GM12878 (cell line): ENCODE results near the gene HECTD2. TPM values are rescaled to one million over a fixed set of nuclear protein-coding genes. Genes with fewer than 3 reads are reported as not detected.

Source experiments
- ATAC-seq: fragments of 200-7000 bp; cut with Tn5 transposase; 3 replicates; pipeline ENCODE4 v1.9.1; 2020; ENCODE audit warnings: mild to moderate bottlenecking, moderate library complexity
- BruUV-seq: library from RNA; stranded (reverse); fragments of 400-500 nt; replicated peaks from 2 replicates; lab custom pipeline; 2021; lab: Mats Ljungman, UMichigan
- CTCF ChIA-PET: fragments of 300-600 bp; sonication (Branson Sonifier 250); formaldehyde crosslinking; extraction: SDS; loops from one replicate; lab custom pipeline; 2021; ENCODE audit warnings: inconsistent platforms; lab: Yijun Ruan, JAX
- POLR2A ChIA-PET: fragments of 350-600 bp; formaldehyde crosslinking; extraction: SDS; loops from one replicate; lab custom pipeline; 2021; ENCODE audit warnings: inconsistent platforms; lab: Charles Lee
- RAD21 ChIA-PET: fragments of 300-600 bp; sonication (Branson Sonifier 250); formaldehyde crosslinking; loops from one replicate; lab custom pipeline; 2023; ENCODE audit warnings: antibody characterized with exemption; ENCODE audit not compliant: unreplicated experiment; lab: Charles Lee
- SMC1A ChIA-PET: fragments of 300-600 bp; sonication (Branson Sonifier 250); formaldehyde crosslinking; loops from one replicate; lab custom pipeline; 2023; ENCODE audit not compliant: unreplicated experiment, uncharacterized antibody; lab: Charles Lee
- DNase-seq: peaks from one replicate; pipeline ENCODE4 v3.0.0-alpha.2; 2011; ENCODE audit warnings: low read depth, low spot score
- FAIRE-seq: peaks from 3 replicates; lab custom pipeline; 2011; peaks lifted over from hg19 to GRCh38; lab: Jason Lieb, UNC
- H2AFZ ChIP-seq: 2 replicates; pipeline ENCODE4 v1.6.0; 2011; ENCODE audit warnings: low read depth, low read length, control low read depth; ENCODE audit not compliant: control insufficient read depth
- H3K27ac ChIP-seq: 2 replicates; pipeline ENCODE4 v1.5.1; 2011; ENCODE audit warnings: control low read depth; ENCODE audit not compliant: control insufficient read depth, insufficient read depth
- H3K27me3 ChIP-seq, 2 experiments: replicated peaks in 1 of 2; 2 replicates each; pipeline versions ENCODE4 v1.6.0 to v1.6.1; 2011; ENCODE audit warnings: low read length in 1 of 2; ENCODE audit not compliant: control insufficient read depth in 2 of 2, insufficient read depth in 2 of 2
- H3K36me3 ChIP-seq, 2 experiments: 2 replicates each; pipeline ENCODE4 v1.5.1; 2011; ENCODE audit warnings: low read length in 1 of 2; ENCODE audit not compliant: control insufficient read depth in 2 of 2, insufficient read depth in 2 of 2
- H3K4me1 ChIP-seq: 2 replicates; pipeline ENCODE4 v1.6.1; 2011; ENCODE audit warnings: mild to moderate bottlenecking, low read length, moderate library complexity, mixed read lengths; ENCODE audit not compliant: control insufficient read depth, insufficient read depth
- H3K4me2 ChIP-seq: 2 replicates; pipeline ENCODE4 v1.6.0; 2011; ENCODE audit warnings: control low read depth; ENCODE audit not compliant: control insufficient read depth, insufficient read depth
- H3K4me3 ChIP-seq: fragments of 200-600 bp; sonication (generic); 2 replicates; pipeline ENCODE4 v1.5.1; 2016
- H3K79me2 ChIP-seq: 2 replicates; pipeline ENCODE4 v1.6.0; 2011; ENCODE audit warnings: low read length; ENCODE audit not compliant: control insufficient read depth, insufficient read depth
- H3K9ac ChIP-seq: 2 replicates; pipeline ENCODE4 v1.8.0; 2011; ENCODE audit warnings: low read length, control low read depth, mixed read lengths; ENCODE audit not compliant: control insufficient read depth, insufficient read depth
- H3K9me3 ChIP-seq: replicated peaks from 3 replicates; pipeline ENCODE4 v1.5.1; 2011; ENCODE audit warnings: mild to moderate bottlenecking, low read length; ENCODE audit not compliant: control insufficient read depth, insufficient read depth
- H4K20me1 ChIP-seq: 2 replicates; pipeline ENCODE4 v1.6.0; 2011; ENCODE audit not compliant: control insufficient read depth, insufficient read depth
- BHLHE40 ChIP-seq, 2 experiments: fragments of 450-650 bp in 1 of 2; IDR thresholded peaks; 2 replicates each; pipeline ENCODE4 v1.6.1; 2011 to 2017; ENCODE audit warnings: low read depth in 2 of 2, borderline replicate concordance in 1 of 2, improper control_type of control experiment in 1 of 2, low read length in 1 of 2, mild to moderate bottlenecking in 1 of 2
- BRCA1 ChIP-seq: IDR thresholded peaks from 2 replicates; pipeline ENCODE4 v1.6.1; 2011; ENCODE audit warnings: low read depth, low read length, improper control_type of control experiment
- CBFB ChIP-seq: IDR thresholded peaks from 2 replicates; pipeline ENCODE4 v1.6.1; 2016; ENCODE audit warnings: antibody characterized with exemption, low read depth
- CHD2 ChIP-seq: IDR thresholded peaks from 2 replicates; pipeline ENCODE4 v1.6.1; 2011; ENCODE audit warnings: low read depth, low read length, improper control_type of control experiment, borderline replicate concordance
- DPF2 ChIP-seq: fragments of 450-650 bp; IDR thresholded peaks from 2 replicates; pipeline ENCODE4 v1.6.1; 2017; ENCODE audit warnings: mild to moderate bottlenecking
- E2F8 ChIP-seq: fragments of 450-650 bp; IDR thresholded peaks from 2 replicates; pipeline ENCODE4 v1.6.1; 2018; ENCODE audit warnings: mild to moderate bottlenecking, low read depth, moderate library complexity; ENCODE audit not compliant: partially characterized antibody
- IRF5 ChIP-seq: fragments of 450-650 bp; IDR thresholded peaks from 2 replicates; pipeline ENCODE4 v1.6.1; 2017; ENCODE audit warnings: borderline replicate concordance
- JUNB ChIP-seq: IDR thresholded peaks from 2 replicates; pipeline ENCODE4 v1.6.1; 2016; ENCODE audit warnings: antibody characterized with exemption, mild to moderate bottlenecking
- MAX ChIP-seq: IDR thresholded peaks from 2 replicates; pipeline ENCODE4 v1.6.1; 2012; ENCODE audit warnings: low read depth, low read length, improper control_type of control experiment
- NFIC ChIP-seq: IDR thresholded peaks from 2 replicates; pipeline ENCODE4 v1.6.1; 2012; ENCODE audit warnings: low read depth, mild to moderate bottlenecking, inconsistent platforms, low read length, moderate library complexity
- NRF1 ChIP-seq: conservative IDR thresholded peaks from 2 replicates; pipeline ENCODE4 v1.6.1; 2011; ENCODE audit warnings: mild to moderate bottlenecking, low read depth, low read length, improper control_type of control experiment
- RFX5 ChIP-seq: IDR thresholded peaks from 2 replicates; pipeline ENCODE4 v1.6.1; 2011; ENCODE audit warnings: low read depth, low read length, improper control_type of control experiment
- RUNX3 ChIP-seq: IDR thresholded peaks from 2 replicates; pipeline ENCODE4 v1.6.1; 2012; ENCODE audit warnings: low read length, inconsistent platforms
- TBL1XR1 ChIP-seq: IDR thresholded peaks from 2 replicates; pipeline ENCODE4 v1.6.1; 2012; ENCODE audit warnings: low read depth, low read length, improper control_type of control experiment
- ZNF592 ChIP-seq: fragments of 450-650 bp; IDR thresholded peaks from 2 replicates; pipeline ENCODE4 v1.6.1; 2017; ENCODE audit warnings: mild to moderate bottlenecking, moderate library complexity
- ZNF622 ChIP-seq: fragments of 450-650 bp; IDR thresholded peaks from 2 replicates; pipeline ENCODE4 v1.6.1; 2017; ENCODE audit warnings: mild to moderate bottlenecking, inconsistent platforms
- WGBS: methylation state at CpG from one replicate; pipeline ENCODE4 v1.1.6; 2016; ENCODE audit warnings: low lambda C conversion rate; ENCODE audit not compliant: insufficient replicate concordance, insufficient coverage; ENCODE audit errors: missing lambda C conversion rate; 5-methylcytosine and 5-hydroxymethylcytosine counted together
- in situ Hi-C: fragments of 300-500 bp; cut with MboI; formaldehyde crosslinking; loops from 9 replicates; pipeline ENCODE4 v1.14.3; 2018; ENCODE audit warnings: mixed read lengths
- intact Hi-C: fragments of 100-400 bp; cut with micrococcal nuclease; formaldehyde crosslinking; loops from one replicate; pipeline ENCODE4 v1.14.2; 2022; ENCODE audit not compliant: unreplicated experiment
- polyA plus RNA-seq, 11 experiments: library from polyadenylated mRNA; depleted of rRNA in 4 of 11; unstranded in 6 of 11; stranded (reverse) in 5 of 11; fragments of >200 nt; fragmentation: Nextera tagmentation in 4 of 11; fragmentation: Illumina TruSeq in 1 of 11; extraction: Ambion mirVana in 4 of 11; extraction: Trizol in 1 of 11; gene quantifications; 1 replicate in 1 of 11; 2 replicates in 10 of 11; pipeline versions ENCODE4 v1.2.1 to v1.2.3, GENCODE V29; 2011 to 2016; ENCODE audit warnings: inconsistent platforms in 2 of 11, missing spikeins in 2 of 11, low read depth in 1 of 11
- total RNA-seq, 4 experiments: library from RNA; depleted of rRNA in 3 of 4; stranded (reverse); fragments of >200 nt in 3 of 4; fragmentation: Illumina TruSeq in 1 of 4; extraction: Trizol in 1 of 4; gene quantifications; 2 replicates each; pipeline versions ENCODE4 v1.2.1 to v1.2.3, GENCODE V29; 2013 to 2021

Gene HECTD2
- total and polyA plus RNA-seq, 10 of the 15 experiments (the other 5 are each of a cell fraction or from before 2014, with no cell fraction given), result 0.87 to 3.0 (median 1.7) TPM

- TF ChIP-seq IRF5 (no peak), ZNF622 (no peak), TBL1XR1 (no peak), RUNX3 (no peak), CHD2 (no peak)
These were observed 8.3 kb downstream of the HECTD2 start (continued) for GRCh38 chr10:91418416-91418815.

GRCh38 chr10:91420868-91421267 is 10.7 kb downstream of the HECTD2 start:
- RAD21 ChIA-PET, result interaction anchor here (0.8 kb wide), 1 partner anchor 509 kb away, joined by 4 read pairs; no protein-coding TSS in a partner anchor
- BruUV-seq, result no TSS peak
- in situ Hi-C loops, result no loop called here
- Histone ChIP-seq H3K4me3 (no peak overlapping the region), H3K27ac (no peak overlapping the region), H4K20me1 (no peaks in the 10 kb centered on the region), H3K4me2 (no peak overlapping the region), H3K36me3 (no peaks in the 10 kb centered on the region), H2AFZ (no peak overlapping the region; the same call in 1 of the 2 replicates), H3K27me3 (no peaks in the 10 kb centered on the region), H3K4me1 (no peaks in the 10 kb centered on the region), H3K79me2 (no peaks in the 10 kb centered on the region), H3K9ac (no peak overlapping the region), H3K9me3 (no peaks in the 10 kb centered on the region)
- no peak for DNase-seq
- intact Hi-C loops, result no loop called here
- CTCF ChIA-PET, result interaction anchor here (1.1 to 1.3 kb wide), 2 partner anchors 10 to 415 kb away, joined by 3 read pairs; no protein-coding TSS in a partner anchor
- FAIRE-seq, result peak; percentile 13
- POLR2A ChIA-PET, result interaction anchor here (0.9 kb wide), 1 partner anchor 15 kb away, joined by 4 read pairs; no protein-coding TSS in a partner anchor
- SMC1A ChIA-PET, result interaction anchor here (0.7 to 1.0 kb wide), 2 partner anchors 122 to 231 kb away, joined by 3 read pairs; no protein-coding TSS in a partner anchor
- ATAC-seq, result peak; percentile 31; the same call in 2 of the 3 replicates
- WGBS, result 47% methylated on average over 2 of the region's 2 CpGs
- TF ChIP-seq RFX5, result no peak
- TF ChIP-seq DPF2, result no peak
- no peak for TF ChIP-seq E2F8
- no peak for TF ChIP-seq CBFB
- no peak for TF ChIP-seq MAX
- no peak for TF ChIP-seq BRCA1
- TF ChIP-seq JUNB, result no peak
- no peak for TF ChIP-seq NRF1
- no peak for TF ChIP-seq BHLHE40 (IDR thresholded peaks at IDR 0.05; ENCODE audit: borderline replicate concordance in 1 of 2, low read depth in 2 of 2, low read length in 1 of 2)
- TF ChIP-seq ZNF592, result no peak
- TF ChIP-seq NFIC, result no peak
